Endothelial cell of umbilical vein (primary cell): ENCODE results near the gene CBX6. TPM values are rescaled to one million over a fixed set of nuclear protein-coding genes. Genes with fewer than 3 reads are reported as not detected.

Experiments
- BruUV-seq: library from RNA; stranded (reverse); fragments of 400-500 nt; replicated peaks from 2 replicates; lab custom pipeline; 2021; lab: Mats Ljungman, UMichigan
- CTCF ChIA-PET: fragments of 300-600, 350-600 bp; sonication (Branson Sonifier 250); formaldehyde crosslinking; loops from one replicate; lab custom pipeline; 2021; ENCODE audit warnings: antibody characterized with exemption, inconsistent platforms; lab: Charles Lee
- POLR2A ChIA-PET: fragments of 300-600, 350-600 bp; sonication (Branson Sonifier 250); formaldehyde crosslinking; loops from one replicate; lab custom pipeline; 2021; ENCODE audit warnings: antibody characterized with exemption, inconsistent platforms; lab: Charles Lee
- DNase-seq: peaks from one replicate; pipeline ENCODE4 v3.0.0-alpha.2; 2011; ENCODE audit warnings: low read depth, low spot score
- FAIRE-seq: peaks from 2 replicates; lab custom pipeline; 2011; peaks lifted over from hg19 to GRCh38; lab: Jason Lieb, UNC
- H2AFZ ChIP-seq: 2 replicates; pipeline ENCODE4 v1.6.0; 2012; ENCODE audit warnings: low read depth, low read length, control low read depth, inconsistent platforms
- H3K27ac ChIP-seq: 2 replicates; pipeline ENCODE4 v1.5.1; 2011; ENCODE audit warnings: low read depth, mild to moderate bottlenecking, control low read depth, low read length, moderate library complexity; ENCODE audit not compliant: insufficient read depth
- H3K27me3 ChIP-seq, 2 experiments: 2 replicates each; pipeline versions ENCODE4 v1.6.0 to v1.6.1; 2011; ENCODE audit warnings: low read length in 2 of 2, mixed read lengths in 1 of 2; ENCODE audit not compliant: control insufficient read depth in 2 of 2, insufficient read depth in 2 of 2
- H3K36me3 ChIP-seq, 2 experiments: 2 replicates in 1 of 2; 3 replicates in 1 of 2; pipeline ENCODE4 v1.5.1; 2011; ENCODE audit warnings: low read length in 2 of 2, mild to moderate bottlenecking in 1 of 2, moderate library complexity in 1 of 2; ENCODE audit not compliant: control insufficient read depth in 2 of 2, insufficient read depth in 2 of 2; ENCODE audit errors: extremely low read depth in 1 of 2
- H3K4me1 ChIP-seq: 3 replicates; pipeline ENCODE4 v1.5.1; 2011; ENCODE audit warnings: mild to moderate bottlenecking, low read length; ENCODE audit not compliant: control insufficient read depth, insufficient read depth; ENCODE audit errors: extremely low read depth
- H3K4me2 ChIP-seq: 2 replicates; pipeline ENCODE4 v1.6.1; 2011; ENCODE audit warnings: low read length, control low read depth, mixed read lengths; ENCODE audit not compliant: insufficient read depth
- H3K4me3 ChIP-seq, 3 experiments: fragments of 200-600 bp in 1 of 3; sonication (generic), shearing (Covaris generic) in 1 of 3; replicated peaks in 1 of 3; 2 replicates each; pipeline ENCODE4 v1.5.1; 2011 to 2016; ENCODE audit warnings: control low read depth in 3 of 3, low read length in 3 of 3, mild to moderate bottlenecking in 2 of 3, inconsistent platforms in 1 of 3, low read depth in 1 of 3, moderate library complexity in 1 of 3; ENCODE audit not compliant: insufficient read depth in 1 of 3
- H3K79me2 ChIP-seq: 2 replicates; pipeline ENCODE4 v1.6.0; 2012; ENCODE audit warnings: low read length, inconsistent platforms; ENCODE audit not compliant: control insufficient read depth, insufficient read depth
- H3K9ac ChIP-seq: replicated peaks from 2 replicates; pipeline ENCODE3; 2011; ENCODE audit warnings: low read length, control low read depth; ENCODE audit not compliant: insufficient read depth; ENCODE audit errors: extremely low read depth
- H3K9me1 ChIP-seq: replicated peaks from 3 replicates; pipeline ENCODE4 v1.6.0; 2011; ENCODE audit warnings: mild to moderate bottlenecking, low read length; ENCODE audit not compliant: control insufficient read depth, insufficient read depth; ENCODE audit errors: extremely low read depth
- H3K9me3 ChIP-seq: replicated peaks from 2 replicates; pipeline ENCODE4 v1.5.1; 2012; ENCODE audit warnings: low read length, inconsistent platforms; ENCODE audit not compliant: control insufficient read depth, insufficient read depth
- H4K20me1 ChIP-seq: replicated peaks from 2 replicates; pipeline ENCODE3; 2011; ENCODE audit warnings: mild to moderate bottlenecking, low read length; ENCODE audit not compliant: control insufficient read depth, insufficient read depth; ENCODE audit errors: extremely low read depth
- CTCF ChIP-seq, 2 donors: IDR thresholded peaks; 1 replicate in 1 of 2; 2 replicates in 1 of 2; pipeline ENCODE4 v1.5.1; 2011; ENCODE audit warnings: low read length in 2 of 2, mild to moderate bottlenecking in 2 of 2, moderate library complexity in 2 of 2, control low read depth in 1 of 2, inconsistent platforms in 1 of 2, low read depth in 1 of 2; ENCODE audit not compliant: insufficient read depth in 1 of 2; ENCODE audit errors: extremely low read depth in 1 of 2
- EZH2 ChIP-seq: IDR thresholded peaks from 2 replicates; pipeline ENCODE4 v1.6.1; 2012; ENCODE audit warnings: borderline replicate concordance, low read depth, mild to moderate bottlenecking, moderate library complexity, low read length, inconsistent platforms; ENCODE audit not compliant: severe bottlenecking
- FOS ChIP-seq: IDR thresholded peaks from 2 replicates; pipeline ENCODE4 v1.6.1; 2011; ENCODE audit warnings: mild to moderate bottlenecking, low read length, moderate library complexity, borderline replicate concordance; ENCODE audit not compliant: insufficient read depth
- GATA2 ChIP-seq: IDR thresholded peaks from 2 replicates; pipeline ENCODE4 v1.7.0; 2011; ENCODE audit warnings: low read depth, mild to moderate bottlenecking, moderate library complexity, mixed read lengths, low read length; ENCODE audit not compliant: insufficient read length, insufficient read depth
- JUN ChIP-seq: IDR thresholded peaks from 2 replicates; pipeline ENCODE4 v1.6.1; 2011; ENCODE audit warnings: borderline replicate concordance, low read depth; ENCODE audit not compliant: insufficient read length, insufficient read depth
- MAX ChIP-seq: IDR thresholded peaks from 2 replicates; pipeline ENCODE4 v1.6.1; 2011; ENCODE audit not compliant: insufficient read depth, insufficient read length
- MYC ChIP-seq: IDR thresholded peaks from one replicate; pipeline ENCODE4 v1.6.1; 2011; ENCODE audit warnings: mild to moderate bottlenecking, low read depth, low read length
- POLR2A ChIP-seq: IDR thresholded peaks from 2 replicates; pipeline ENCODE4 v1.6.1; 2012; ENCODE audit warnings: low read depth, mild to moderate bottlenecking, control low read depth, low read length
- POLR2AphosphoS5 ChIP-seq: IDR thresholded peaks from 2 replicates; pipeline ENCODE4 v1.6.1; 2012; ENCODE audit warnings: low read depth, mild to moderate bottlenecking, control low read depth, low read length, moderate library complexity; ENCODE audit not compliant: insufficient read depth
- dilution Hi-C: fragments of 300-500 bp; cut with MboI; formaldehyde crosslinking; loops from one replicate; pipeline ENCODE4 v1.15.0; 2019; ENCODE audit warnings: low sequenced_read_pairs; ENCODE audit not compliant: extremely low pct_ligation_motif_present
- intact Hi-C: fragments of 100-400 bp; cut with micrococcal nuclease; formaldehyde crosslinking; loops from one replicate; pipeline ENCODE4 v1.10.0; 2022
- polyA plus RNA-seq, 4 experiments: library from polyadenylated mRNA; depleted of rRNA in 3 of 4; stranded (reverse) in 3 of 4; unstranded in 1 of 4; fragments of >200 nt; gene quantifications; 2 replicates each; pipeline versions ENCODE4 v1.2.1 to v1.2.3, GENCODE V29; 2011 to 2012; ENCODE audit warnings: missing spikeins in 1 of 4
- total RNA-seq: library from RNA; stranded (reverse); gene quantifications from 2 replicates; pipeline ENCODE4 v1.2.3, GENCODE V29; 2021

The CBX6 gene
- total and polyA plus RNA-seq, 2 donors (not counting 3 experiments of a cell fraction or from before 2014, with no cell fraction given) = 14.9 to 62.6 TPM

GRCh38 chr22:38870791-38871359, 1.1 kb downstream of the CBX6 start:
- no TSS peak for BruUV-seq
- CTCF ChIA-PET = interaction anchor here (0.7 to 7.0 kb wide), 29 partner anchors 10 to 658 kb away, joined by 3 to 160 read pairs (median 5); partner anchors contain the start of genes APOBEC3B and NPTXR
- Histone ChIP-seq H3K36me3 (peaks cover 3 to 5% of the 10 kb centered on the region in 2 experiments), H3K4me3 (peak overlapping the region; percentile 58 to 82 (median 79)), H3K9me1 (no peaks in the 10 kb centered on the region), H3K27me3 (peaks cover 13 to 17% of the 10 kb centered on the region in 2 experiments), H3K9me3 (no peaks in the 10 kb centered on the region), H3K4me1 (peaks cover 20% of the 10 kb centered on the region), H3K27ac (no peak overlapping the region), H2AFZ (no peak overlapping the region), H3K9ac (peak overlapping the region; percentile 58), H3K79me2 (peaks cover 21% of the 10 kb centered on the region), H3K4me2 (peak overlapping the region; percentile 69), H4K20me1 (no peaks in the 10 kb centered on the region)
- intact Hi-C loops = loop anchor here (1.0 to 10.0 kb wide), 6 partner anchors 53 to 661 kb away; partner anchors contain the start of gene RPS19BP1
- DNase-seq (no peak), FAIRE-seq (no peak)
- TF ChIP-seq GATA2 (no peak), FOS (no peak), POLR2AphosphoS5 (no peak), JUN (no peak), MAX (no peak), EZH2 (no peak), CTCF (IDR thresholded peaks at IDR 0.05; ENCODE audit: extremely low read depth in 1 of 2, insufficient read depth in 1 of 2, low read depth in 1 of 2, low read length in 2 of 2) (no peak), POLR2A (no peak), MYC (no peak)
- dilution Hi-C loops = no loop called here
- POLR2A ChIA-PET = interaction anchor here (1.7 kb wide), 1 partner anchor 102 kb away, joined by 6 read pairs; no protein-coding TSS in a partner anchor
